OCI-LY7 (cell line): ENCODE data around the gene NDUFS8.

ENCODE experiments used
- EZH2phosphoT487 ChIP-seq: fragments of 200-600 bp; sonication (generic); IDR thresholded peaks from 2 replicates; pipeline ENCODE4 v1.6.1; 2018; ENCODE audit warnings: low read depth, borderline replicate concordance, mild to moderate bottlenecking, mixed run types, antibody characterized with exemption, low read length, moderate library complexity, mixed read lengths
- TF ChIP-seq, protein P1 (sequence below): fragments of 200-600 bp; sonication (generic); conservative IDR thresholded peaks from 2 replicates; pipeline ENCODE4 v1.5.1; 2014; ENCODE audit warnings: mild to moderate bottlenecking, antibody characterized with exemption, low read length, moderate library complexity, mixed read lengths

DNA sequence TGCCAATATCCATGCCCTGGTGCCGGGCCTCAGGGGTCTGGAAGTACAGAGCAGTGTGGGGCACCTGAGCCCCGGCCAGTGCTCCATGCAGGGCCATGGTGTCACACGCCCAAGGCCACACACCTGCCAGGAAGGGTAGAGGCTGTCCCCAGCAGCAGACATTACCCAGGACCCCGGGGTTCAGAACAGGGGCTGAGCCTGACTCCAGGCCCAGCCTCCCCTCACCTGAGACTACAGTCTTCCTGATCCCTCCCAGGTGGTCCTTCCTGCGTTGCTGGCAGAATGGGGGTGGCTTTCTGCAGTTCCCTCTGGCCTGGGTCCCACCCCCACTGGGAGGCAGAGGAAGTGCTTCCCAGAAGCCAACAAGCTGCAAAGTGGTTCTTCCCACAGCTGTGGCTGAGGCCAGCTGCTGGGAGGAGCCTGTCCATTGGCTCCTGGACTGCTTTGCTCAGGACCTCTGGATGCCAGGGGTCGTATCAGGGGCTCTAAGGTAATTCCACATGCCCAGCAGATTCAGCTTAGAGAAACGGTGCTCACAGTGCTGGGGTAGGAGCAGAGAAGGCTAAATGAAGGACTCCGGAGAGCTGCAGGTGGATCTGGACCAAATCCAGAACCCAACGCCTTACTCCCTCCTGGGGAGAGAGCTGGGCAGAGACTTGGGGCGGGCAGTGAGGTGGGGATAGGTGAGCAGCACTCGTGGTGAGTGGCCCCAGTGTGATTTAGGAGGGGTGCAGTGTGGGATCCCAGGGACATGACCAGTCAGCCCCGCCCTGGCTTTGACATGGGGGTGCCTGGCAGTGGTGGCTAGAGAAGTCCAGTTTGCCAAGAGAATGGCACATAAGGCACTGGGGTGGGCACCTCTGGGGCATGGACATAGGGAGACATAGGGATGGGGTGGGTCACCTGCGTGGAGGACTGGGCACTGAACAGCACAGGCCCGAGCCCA, 21.0 kb downstream of the NDUFS8 start:
- TF ChIP-seq, protein P1, sequence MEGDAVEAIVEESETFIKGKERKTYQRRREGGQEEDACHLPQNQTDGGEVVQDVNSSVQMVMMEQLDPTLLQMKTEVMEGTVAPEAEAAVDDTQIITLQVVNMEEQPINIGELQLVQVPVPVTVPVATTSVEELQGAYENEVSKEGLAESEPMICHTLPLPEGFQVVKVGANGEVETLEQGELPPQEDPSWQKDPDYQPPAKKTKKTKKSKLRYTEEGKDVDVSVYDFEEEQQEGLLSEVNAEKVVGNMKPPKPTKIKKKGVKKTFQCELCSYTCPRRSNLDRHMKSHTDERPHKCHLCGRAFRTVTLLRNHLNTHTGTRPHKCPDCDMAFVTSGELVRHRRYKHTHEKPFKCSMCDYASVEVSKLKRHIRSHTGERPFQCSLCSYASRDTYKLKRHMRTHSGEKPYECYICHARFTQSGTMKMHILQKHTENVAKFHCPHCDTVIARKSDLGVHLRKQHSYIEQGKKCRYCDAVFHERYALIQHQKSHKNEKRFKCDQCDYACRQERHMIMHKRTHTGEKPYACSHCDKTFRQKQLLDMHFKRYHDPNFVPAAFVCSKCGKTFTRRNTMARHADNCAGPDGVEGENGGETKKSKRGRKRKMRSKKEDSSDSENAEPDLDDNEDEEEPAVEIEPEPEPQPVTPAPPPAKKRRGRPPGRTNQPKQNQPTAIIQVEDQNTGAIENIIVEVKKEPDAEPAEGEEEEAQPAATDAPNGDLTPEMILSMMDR = no peak
- no peak for TF ChIP-seq EZH2phosphoT487
